ENCODE measurements around the gene ZCCHC18.
"Not testable (repeated sequence)": the region's sequence is repeated elsewhere in the genome, so short reads cannot be mapped to it uniquely, and the experiment has no call there.

The ZCCHC18 gene

GRCh38 chrX:104112326-104112951 lies at the start of gene ZCCHC18:
ZCCHC18 (plus strand) TSS chrX:104112523; CDS start chrX:104114112, 1,589 bp downstream.
- DNase-seq, result peak; percentile 46

GRCh38 chrX:104062636-104063035 lies 49.7 kb upstream of the ZCCHC18 start:
- DNase-seq, result not testable (repeated sequence)

- DNase-seq, result not testable (repeated sequence)
Observed at GRCh38 chrX:104075778-104076445, 36.4 kb upstream of the ZCCHC18 start, which contains the start of gene TMSB15C. TMSB15C (minus strand) TSS chrX:104076236.

- DNase-seq, result not testable (repeated sequence)
Observed at GRCh38 chrX:104077854-104078253, 34.5 kb upstream of the ZCCHC18 start.

- DNase-seq, result no peak
Observed at GRCh38 chrX:104084063-104084462, 28.3 kb upstream of the ZCCHC18 start.

GRCh38 chrX:104084534-104085277 lies 27.6 kb upstream of the ZCCHC18 start:
- DNase-seq, result no peak

- no peak for DNase-seq
Observed at GRCh38 chrX:104085477-104085876, 26.8 kb upstream of the ZCCHC18 start.

- DNase-seq, result no peak
Observed at GRCh38 chrX:104085919-104086318, 26.4 kb upstream of the ZCCHC18 start.

GRCh38 chrX:104098151-104098808 lies 14.0 kb upstream of the ZCCHC18 start:
- DNase-seq, result peak; percentile 77

GRCh38 chrX:104098919-104099318 lies 13.4 kb upstream of the ZCCHC18 start:
- no peak for DNase-seq

- DNase-seq, result no peak
Observed at GRCh38 chrX:104104676-104105075, 7.6 kb upstream of the ZCCHC18 start.

- DNase-seq, result no peak
Observed at GRCh38 chrX:104105330-104106262, 6.7 kb upstream of the ZCCHC18 start.

- no peak for DNase-seq
Observed at GRCh38 chrX:104108955-104109354, 3.4 kb upstream of the ZCCHC18 start.

- DNase-seq, result peak; percentile 24
Observed at GRCh38 chrX:104110491-104111240, 1.7 kb upstream of the ZCCHC18 start.

- DNase-seq, result peak; percentile 65
Observed at GRCh38 chrX:104113222-104113965, 1.1 kb downstream of the ZCCHC18 start.

GRCh38 chrX:104117759-104118158 lies 5.4 kb downstream of the ZCCHC18 start:
- DNase-seq, result no peak

- DNase-seq, result no peak
Observed at GRCh38 chrX:104118765-104119164, 6.4 kb downstream of the ZCCHC18 start.

- DNase-seq, result no peak
Observed at GRCh38 chrX:104122829-104123228, 10.5 kb downstream of the ZCCHC18 start.

GRCh38 chrX:104126856-104127255 lies 14.5 kb downstream of the ZCCHC18 start:
- DNase-seq, result no peak

GRCh38 chrX:104130808-104131207 lies 18.5 kb downstream of the ZCCHC18 start:
- no peak for DNase-seq

Data from CD4-positive, alpha-beta T cell treated with Interleukin-17A for 4 hours (primary cell).